OCI-M2 (cell line): Measurements from ENCODE around the gene NOL4.
"Not testable (repeated sequence)": the region's sequence is repeated elsewhere in the genome, so short reads cannot be mapped to it uniquely, and the experiment has no call there.

Experiments used
- DNase-seq: peaks from one replicate; lab custom pipeline; 2025; ENCODE audit not compliant: unreplicated experiment; lab: John Stamatoyannopoulos, UW

The NOL4 gene

GRCh38 chr18:34224423-34225217, at the start of gene NOL4:
Gene NOL4 (minus strand): TSS chr18:34224913. CDS start chr18:34223253, 1,660 bp downstream.
- DNase-seq: no peak

GRCh38 chr18:34266029-34266428, 41.3 kb upstream of the NOL4 start:
- DNase-seq: not testable (repeated sequence)

GRCh38 chr18:34261865-34262780, 37.4 kb upstream of the NOL4 start:
- DNase-seq: no peak

GRCh38 chr18:34258176-34258575, 33.5 kb upstream of the NOL4 start:
- no peak for DNase-seq

- no peak for DNase-seq
Measured at GRCh38 chr18:34251919-34252318, 27.2 kb upstream of the NOL4 start.

GRCh38 chr18:34248727-34249126, 24.0 kb upstream of the NOL4 start:
- DNase-seq: no peak

- DNase-seq: no peak
Measured at GRCh38 chr18:34242739-34243138, 18.0 kb upstream of the NOL4 start.

GRCh38 chr18:34233781-34234388, 9.2 kb upstream of the NOL4 start:
- DNase-seq: not testable (repeated sequence)

GRCh38 chr18:34225218-34225553, 473 bp upstream of the NOL4 start:
- DNase-seq: no peak

GRCh38 chr18:34223893-34224422, 755 bp downstream of the NOL4 start:
- DNase-seq: no peak

GRCh38 chr18:34223164-34223892, 1.4 kb downstream of the NOL4 start:
- DNase-seq: no peak

- DNase-seq: no peak
Measured at GRCh38 chr18:34222307-34223163, 2.2 kb downstream of the NOL4 start.

GRCh38 chr18:34221971-34222306, 2.8 kb downstream of the NOL4 start:
- DNase-seq: no peak

- no peak for DNase-seq
Measured at GRCh38 chr18:34220081-34220815, 4.5 kb downstream of the NOL4 start.

GRCh38 chr18:34219651-34220050, 5.1 kb downstream of the NOL4 start:
- DNase-seq: no peak

- no peak for DNase-seq
Measured at GRCh38 chr18:34212511-34212910, 12.2 kb downstream of the NOL4 start.

GRCh38 chr18:34207344-34207851, 17.3 kb downstream of the NOL4 start:
- DNase-seq: no peak

GRCh38 chr18:34203866-34204265, 20.8 kb downstream of the NOL4 start:
- no peak for DNase-seq

GRCh38 chr18:34196256-34196655, 28.5 kb downstream of the NOL4 start:
- no peak for DNase-seq
